Measurements from ENCODE around the gene POU3F1. TPM values are rescaled to one million over a fixed set of nuclear protein-coding genes. Genes with fewer than 3 reads are reported as not detected.

POU3F1 gene
- total and polyA plus RNA-seq, 10 of the 15 experiments (the other 5 are each of a cell fraction or from before 2014, with no cell fraction given), result 0.04 to 0.53 (median 0.10) TPM; not detected in 3

DNA sequence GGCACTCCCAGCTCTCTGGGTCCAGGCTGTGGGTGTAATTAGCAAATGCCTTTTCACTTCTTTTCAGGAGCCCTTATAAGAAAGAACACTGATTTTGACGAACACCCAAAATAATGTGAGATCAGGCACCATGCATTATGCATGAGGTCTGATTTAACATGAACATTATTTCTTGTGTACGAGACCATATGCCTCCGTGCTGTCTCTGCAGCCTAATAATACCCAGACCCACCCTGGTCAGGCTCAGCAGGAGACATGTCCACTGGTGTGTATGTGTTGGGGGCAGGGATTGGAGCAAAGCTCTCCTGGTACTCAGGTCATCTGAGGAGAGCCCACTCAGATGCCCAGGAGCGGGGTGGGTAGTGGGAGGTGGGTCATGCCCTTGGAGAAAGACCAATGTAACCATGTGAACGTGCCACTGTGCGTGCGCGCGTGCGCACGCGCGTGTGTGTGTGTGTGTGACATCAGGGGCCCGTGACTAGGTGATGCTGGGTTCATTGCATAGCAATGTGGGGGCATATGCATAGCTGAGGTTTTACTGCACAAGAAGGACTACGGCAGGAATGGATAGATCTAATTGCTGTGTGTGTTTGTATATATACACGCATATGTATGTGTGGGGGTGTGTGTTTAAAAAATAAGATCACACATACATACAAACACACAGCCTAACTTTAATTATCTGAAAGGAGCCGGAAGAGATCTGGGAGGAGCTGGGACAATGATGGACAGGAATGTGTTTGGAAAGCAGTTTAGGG, 7.1 kb downstream of the POU3F1 start:
- Histone ChIP-seq H3K9me3 (replicated peaks; ENCODE audit: control insufficient read depth, insufficient read depth, low read length) (no peaks in the 10 kb centered on the region), H2AFZ (ENCODE audit: control insufficient read depth, low read depth, low read length) (no peak overlapping the region), H3K4me2 (ENCODE audit: control insufficient read depth, insufficient read depth) (no peak overlapping the region), H3K9ac (ENCODE audit: control insufficient read depth, insufficient read depth, low read length) (no peak overlapping the region), H3K79me2 (ENCODE audit: control insufficient read depth, insufficient read depth, low read length) (no peaks in the 10 kb centered on the region), H3K4me1 (ENCODE audit: control insufficient read depth, insufficient read depth, low read length) (no peaks in the 10 kb centered on the region; the same call in 1 of the 2 replicates), H3K27ac (ENCODE audit: control insufficient read depth, insufficient read depth) (no peak overlapping the region), H4K20me1 (ENCODE audit: control insufficient read depth, insufficient read depth) (no peaks in the 10 kb centered on the region; the same call in 1 of the 2 replicates), H3K27me3 (replicated peaks in 1 of 2; ENCODE audit: control insufficient read depth in 2 of 2, insufficient read depth in 2 of 2, low read length in 1 of 2) (peaks cover 4 to 13% of the 10 kb centered on the region in 2 experiments), H3K4me3 (no peak overlapping the region), H3K36me3 (ENCODE audit: control insufficient read depth in 2 of 2, insufficient read depth in 2 of 2, low read length in 1 of 2) (no peaks in the 10 kb centered on the region)
- FAIRE-seq, result no peak
- TF ChIP-seq CTCF (IDR thresholded peaks at IDR 0.05 in 2 of 3, conservative IDR thresholded peaks at IDR 0.05 in 1 of 3; ENCODE audit: control insufficient read depth in 2 of 3, extremely low read depth in 1 of 3, insufficient read depth in 1 of 3, low read depth in 3 of 3, low read length in 3 of 3), result no peak
- TF ChIP-seq FOXK2 (IDR thresholded peaks at IDR 0.05), result no peak
- no peak for TF ChIP-seq STAT3 (IDR thresholded peaks at IDR 0.05; ENCODE audit: low read depth, low read length)
- no peak for TF ChIP-seq ZNF274 (IDR thresholded peaks at IDR 0.05; ENCODE audit: insufficient read depth, insufficient read length)
- TF ChIP-seq JUNB (IDR thresholded peaks at IDR 0.05), result no peak
- no peak for TF ChIP-seq GABPA (IDR thresholded peaks at IDR 0.05; ENCODE audit: low read depth)
- no peak for TF ChIP-seq CREB1 (IDR thresholded peaks at IDR 0.05; ENCODE audit: low read depth)
- ChIA-PET SMC1A (ENCODE audit: uncharacterized antibody, unreplicated experiment) (interaction anchor here (0.8 to 23.8 kb wide), 6 partner anchors 12 to 546 kb away, joined by 3 to 316 read pairs (median 6); no protein-coding TSS in a partner anchor), CTCF (interaction anchor here (0.5 to 11.0 kb wide), 20 partner anchors 8 to 798 kb away, joined by 3 to 179 read pairs (median 4); no protein-coding TSS in a partner anchor), RAD21 (ENCODE audit: unreplicated experiment) (interaction anchor here (0.5 to 8.2 kb wide), 15 partner anchors 9 to 795 kb away, joined by 3 to 123 read pairs (median 5); no protein-coding TSS in a partner anchor), POLR2A (interaction anchor here (1.0 kb wide), 1 partner anchor 9 kb away, joined by 3 read pairs; no protein-coding TSS in a partner anchor)
- ATAC-seq, result no peak
- WGBS (ENCODE audit: insufficient coverage, insufficient replicate concordance, low lambda C conversion rate, missing lambda C conversion rate), result 76% methylated on average over 17 of the region's 17 CpGs
- in situ Hi-C loops (cut with MboI), result loop anchor here (25.0 kb wide), 1 partner anchor 548 kb away; no protein-coding TSS in a partner anchor
- intact Hi-C loops (cut with micrococcal nuclease; ENCODE audit: unreplicated experiment), result loop anchor here (5.0 kb wide), 1 partner anchor 778 kb away; no protein-coding TSS in a partner anchor
- DNase-seq (ENCODE audit: low read depth, low spot score), result no peak
- BruUV-seq (replicated peaks), result no TSS peak

Data from GM12878 (cell line).